ENCODE results near the gene TCEA2.

GRCh38 chr20:64047046-64047389 lies 16.0 kb upstream of the TCEA2 start:
- TF ChIP-seq POLR2A (IDR thresholded peaks at IDR 0.05): no peak
- TF ChIP-seq CTCF (IDR thresholded peaks at IDR 0.05): no peak
- TF ChIP-seq POLR2AphosphoS5 (IDR thresholded peaks at IDR 0.05; ENCODE audit: insufficient read depth in 1 of 2, low read depth in 1 of 2): no peak
